ENCODE measurements around the gene ZRANB1. TPM values are rescaled to one million over a fixed set of nuclear protein-coding genes. Genes with fewer than 3 reads are reported as not detected.

The ZRANB1 gene
- total and polyA plus RNA-seq, 2 of the 13 experiments (the other 11 are each of a cell fraction or from before 2014, with no cell fraction given), result 10.3 to 19.6 TPM

DNA sequence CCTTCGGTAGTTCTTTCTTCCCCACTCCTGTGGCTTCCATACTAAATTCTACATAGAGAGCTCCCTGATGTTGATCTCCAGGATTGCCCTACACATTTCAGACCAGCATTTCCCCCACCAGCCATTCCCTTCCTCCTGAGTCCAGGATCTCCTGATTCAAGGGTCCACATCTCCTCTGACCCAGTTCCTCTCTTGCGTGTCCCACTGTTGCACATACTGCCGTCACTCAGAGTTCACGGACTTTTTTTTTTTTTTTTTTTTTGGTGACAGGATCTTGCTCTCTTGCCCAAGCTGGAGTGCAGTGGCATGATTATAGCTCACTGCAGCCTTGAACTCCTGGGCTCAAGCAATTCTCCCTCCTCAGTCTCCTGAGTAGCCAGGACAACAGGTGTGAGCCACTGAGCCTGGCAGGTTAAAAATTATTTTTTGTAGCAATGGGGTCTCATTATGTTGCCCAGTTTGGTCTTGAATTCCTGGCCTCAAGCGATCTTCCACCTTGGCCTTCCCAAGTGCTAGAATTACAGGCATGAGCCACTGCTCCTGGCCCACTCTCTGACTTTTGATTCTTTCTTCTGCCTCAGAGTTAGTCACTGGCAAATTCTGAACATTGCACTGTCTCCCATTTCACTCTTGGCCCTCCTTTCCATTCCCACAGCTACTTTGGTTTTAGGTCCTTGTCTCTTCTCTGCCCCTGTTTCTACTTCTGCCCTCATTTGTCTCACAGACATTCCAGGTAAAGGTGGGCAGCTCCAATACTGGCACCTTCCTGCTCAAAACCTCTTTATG lies 29.6 kb upstream of the ZRANB1 start (continued):
- no peak for TF ChIP-seq REPIN1 (CRISPR knock-in tag; IDR thresholded peaks at IDR 0.05; ENCODE audit: borderline replicate concordance, low read depth)

DNA sequence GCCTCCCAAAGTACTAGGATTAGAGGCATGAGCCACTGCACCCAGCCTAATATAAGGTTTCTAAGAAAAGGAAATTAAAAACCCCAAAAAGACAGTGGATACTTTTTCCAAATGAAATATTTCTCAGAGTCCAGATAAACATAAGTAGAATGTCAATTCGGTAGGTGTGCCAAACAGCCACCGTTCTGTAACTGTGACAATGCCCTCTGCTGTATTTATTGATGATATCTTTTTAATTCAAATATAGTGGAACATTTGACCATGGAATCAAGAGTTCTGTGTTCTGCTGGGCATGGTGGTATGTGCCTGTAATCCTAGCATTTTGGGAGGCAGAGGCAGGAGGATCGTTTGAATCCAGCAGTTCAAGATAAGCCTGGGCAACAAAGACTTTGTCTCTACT lies 28.8 kb upstream of the ZRANB1 start:
- DNase-seq (ENCODE audit: low spot score), result no peak
- Histone ChIP-seq H3K36me3 (replicated peaks in 1 of 2; ENCODE audit: control insufficient read depth in 1 of 2, insufficient read depth in 2 of 2, low read length in 2 of 2) (no peaks in the 10 kb centered on the region), H3K9ac (ENCODE audit: insufficient read depth, low read depth, low read length) (no peak overlapping the region), H2AFZ (ENCODE audit: low read length) (no peak overlapping the region), H3K27me3 (ENCODE audit: control insufficient read depth in 1 of 2, insufficient read depth in 2 of 2, low read length in 2 of 2) (no peaks in the 10 kb centered on the region; a peak in 1 of 5 replicates), H3K4me1 (ENCODE audit: insufficient read depth, low read length) (peaks cover 54% of the 10 kb centered on the region), H3K79me2 (ENCODE audit: insufficient read depth, low read length) (peaks cover 13% of the 10 kb centered on the region), H3K9me3 (ENCODE audit: low read length) (no peaks in the 10 kb centered on the region), H3K4me2 (ENCODE audit: low read depth, low read length) (no peak overlapping the region), H3K4me3 (replicated peaks in 1 of 3; ENCODE audit: insufficient read depth in 1 of 3, low read depth in 2 of 3, low read length in 3 of 3) (no peak overlapping the region), H3K27ac (ENCODE audit: extremely low read length, insufficient read depth, low read length) (no peak overlapping the region), H4K20me1 (ENCODE audit: insufficient read depth, low read length) (peaks cover 8% of the 10 kb centered on the region)
- WGBS (ENCODE audit: low lambda C conversion rate), result 72% methylated on average over 3 of the region's 3 CpGs
- intact Hi-C loops (cut with micrococcal nuclease; ENCODE audit: unreplicated experiment), result loop anchor here (10.0 kb wide), 1 partner anchor 118 kb away; the partner anchor contains the start of gene EEF1AKMT2
- TF ChIP-seq ZNF530 (CRISPR knock-in tag; IDR thresholded peaks at IDR 0.05; ENCODE audit: low read depth) (no peak), ZNF841 (CRISPR knock-in tag; IDR thresholded peaks at IDR 0.05; ENCODE audit: borderline replicate concordance) (no peak), ZNF275 (CRISPR knock-in tag; IDR thresholded peaks at IDR 0.05; ENCODE audit: borderline replicate concordance) (no peak), REL (CRISPR knock-in tag; conservative IDR thresholded peaks at IDR 0.05) (no peak), ZFP1 (CRISPR knock-in tag; IDR thresholded peaks at IDR 0.05) (no peak), NR2F2 (IDR thresholded peaks at IDR 0.05; ENCODE audit: borderline replicate concordance, low read depth) (no peak), HOXA3 (CRISPR knock-in tag; IDR thresholded peaks at IDR 0.05) (no peak), IKZF4 (CRISPR knock-in tag; IDR thresholded peaks at IDR 0.05; ENCODE audit: borderline replicate concordance, low read depth, not compliant biosample characterization) (no peak), ZNF354B (CRISPR knock-in tag; IDR thresholded peaks at IDR 0.05) (no peak)
- TF ChIP-seq, protein P1, sequence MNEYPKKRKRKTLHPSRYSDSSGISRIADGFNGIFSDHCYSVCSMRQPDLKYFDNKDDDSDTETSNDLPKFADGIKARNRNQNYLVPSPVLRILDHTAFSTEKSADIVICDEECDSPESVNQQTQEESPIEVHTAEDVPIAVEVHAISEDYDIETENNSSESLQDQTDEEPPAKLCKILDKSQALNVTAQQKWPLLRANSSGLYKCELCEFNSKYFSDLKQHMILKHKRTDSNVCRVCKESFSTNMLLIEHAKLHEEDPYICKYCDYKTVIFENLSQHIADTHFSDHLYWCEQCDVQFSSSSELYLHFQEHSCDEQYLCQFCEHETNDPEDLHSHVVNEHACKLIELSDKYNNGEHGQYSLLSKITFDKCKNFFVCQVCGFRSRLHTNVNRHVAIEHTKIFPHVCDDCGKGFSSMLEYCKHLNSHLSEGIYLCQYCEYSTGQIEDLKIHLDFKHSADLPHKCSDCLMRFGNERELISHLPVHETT (CRISPR knock-in tag; conservative IDR thresholded peaks at IDR 0.05), result no peak
- TF ChIP-seq, protein P2, sequence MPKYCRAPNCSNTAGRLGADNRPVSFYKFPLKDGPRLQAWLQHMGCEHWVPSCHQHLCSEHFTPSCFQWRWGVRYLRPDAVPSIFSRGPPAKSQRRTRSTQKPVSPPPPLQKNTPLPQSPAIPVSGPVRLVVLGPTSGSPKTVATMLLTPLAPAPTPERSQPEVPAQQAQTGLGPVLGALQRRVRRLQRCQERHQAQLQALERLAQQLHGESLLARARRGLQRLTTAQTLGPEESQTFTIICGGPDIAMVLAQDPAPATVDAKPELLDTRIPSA (CRISPR knock-in tag; IDR thresholded peaks at IDR 0.05; ENCODE audit: borderline replicate concordance), result no peak
- TF ChIP-seq, protein P3, sequence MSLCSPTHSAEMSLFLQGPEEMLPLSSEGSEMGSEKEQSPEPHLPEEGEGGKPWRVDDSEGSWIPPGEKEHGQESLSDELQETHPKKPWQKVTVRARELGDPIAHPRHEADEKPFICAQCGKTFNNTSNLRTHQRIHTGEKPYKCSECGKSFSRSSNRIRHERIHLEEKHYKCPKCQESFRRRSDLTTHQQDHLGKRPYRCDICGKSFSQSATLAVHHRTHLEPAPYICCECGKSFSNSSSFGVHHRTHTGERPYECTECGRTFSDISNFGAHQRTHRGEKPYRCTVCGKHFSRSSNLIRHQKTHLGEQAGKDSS (CRISPR knock-in tag; IDR thresholded peaks at IDR 0.05; ENCODE audit: borderline replicate concordance, low read depth), result no peak
- no peak for FAIRE-seq
- ChIA-PET POLR2A (no interaction called here), CTCF (ENCODE audit: low intra/inter-chr PET ratio, low total read pairs) (no interaction called here)
- no TSS peak for BruUV-seq (replicated peaks)
- in situ Hi-C loops (cut with HindIII; ENCODE audit: extremely low pct_ligation_motif_present, low pct_unique_long_range_greater_than_20kb), result no loop called here
- ATAC-seq, result no peak

All from HepG2 (cell line).